MCF 10A (cell line): Measurements from ENCODE around the gene C6orf120. TPM values are rescaled to one million over a fixed set of nuclear protein-coding genes. Genes with fewer than 3 reads are reported as not detected.

Experiments used
- BruUV-seq: library from RNA; stranded (reverse); fragments of 400-500 nt; replicated peaks from 2 replicates; lab custom pipeline; 2021; lab: Mats Ljungman, UMichigan
- CTCF ChIA-PET: fragments of 300-600 bp; sonication (Branson Sonifier 250); formaldehyde crosslinking; extraction: SDS; loops from one replicate; lab custom pipeline; 2021; ENCODE audit warnings: antibody characterized with exemption, inconsistent platforms; lab: Yijun Ruan, JAX
- POLR2A ChIA-PET: fragments of 300-600, 350-650 bp; sonication (Branson Sonifier 250); formaldehyde crosslinking; extraction: SDS; loops from one replicate; lab custom pipeline; 2020; ENCODE audit warnings: antibody characterized with exemption, inconsistent platforms; lab: Yijun Ruan, JAX
- DNase-seq: peaks from one replicate; pipeline ENCODE4 v3.0.0-alpha.2; 2018; ENCODE audit not compliant: unreplicated experiment
- H3K27ac Mint-ChIP-seq: one replicate; pipeline ENCODE4 v1.8.0; 2022; ENCODE audit warnings: mild to moderate bottlenecking, low read depth, mixed read lengths; ENCODE audit not compliant: unreplicated experiment
- H3K27me3 Mint-ChIP-seq: one replicate; pipeline ENCODE4 v1.8.0; 2022; ENCODE audit warnings: mixed read lengths; ENCODE audit not compliant: insufficient read depth, unreplicated experiment
- H3K36me3 Mint-ChIP-seq: one replicate; pipeline ENCODE4 v1.8.0; 2022; ENCODE audit warnings: mild to moderate bottlenecking, moderate library complexity, mixed read lengths; ENCODE audit not compliant: insufficient read depth, unreplicated experiment
- H3K4me1 Mint-ChIP-seq: one replicate; pipeline ENCODE4 v1.8.0; 2022; ENCODE audit warnings: mixed read lengths; ENCODE audit not compliant: insufficient read depth, unreplicated experiment
- H3K4me3 Mint-ChIP-seq: one replicate; pipeline ENCODE4 v1.8.0; 2022; ENCODE audit warnings: mild to moderate bottlenecking, moderate library complexity, mixed read lengths; ENCODE audit not compliant: unreplicated experiment
- H3K9me3 Mint-ChIP-seq: one replicate; pipeline ENCODE4 v1.8.0; 2022; ENCODE audit warnings: mixed read lengths; ENCODE audit not compliant: unreplicated experiment
- intact Hi-C: fragments of 100-400 bp; cut with micrococcal nuclease; formaldehyde crosslinking; loops from 2 replicates; pipeline ENCODE4 v1.14.1; 2022
- total RNA-seq: library from RNA; stranded (reverse); gene quantifications from 2 replicates; pipeline ENCODE4 v1.2.3, GENCODE V29; 2022
- TF ChIP-seq, protein P1 (sequence below): fragments of 200-600 bp; IDR thresholded peaks from one replicate; pipeline ENCODE4 v1.8.0; 2022; ENCODE audit warnings: antibody characterized with exemption, mild to moderate bottlenecking; ENCODE audit not compliant: unreplicated experiment

The C6orf120 gene
- total RNA-seq, 1 experiment from 2014 or later = 25.3 TPM

DNA sequence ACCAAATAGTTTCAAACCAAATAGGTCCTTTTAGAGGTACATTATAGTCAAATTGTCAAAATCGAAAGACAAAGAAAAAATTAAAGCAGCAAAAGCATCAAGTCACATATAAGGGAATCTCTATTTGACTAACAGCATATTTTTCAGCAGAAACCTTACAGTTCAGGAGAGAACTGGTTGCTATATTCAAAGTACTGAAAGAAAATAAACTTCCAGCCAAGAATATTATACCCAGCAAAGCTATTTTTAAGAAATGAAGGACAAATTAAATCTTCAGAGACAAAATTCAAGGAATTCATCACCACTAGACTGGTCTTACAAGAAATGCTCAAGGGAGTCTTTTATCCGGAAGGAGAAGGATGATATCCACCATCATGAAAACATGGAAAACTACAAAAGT, 16.1 kb upstream of the C6orf120 start:
- H3K4me1 Mint-ChIP-seq = peaks cover 47% of the 10 kb centered on the region
- BruUV-seq = no TSS peak
- ChIA-PET CTCF (interaction anchor here (1.6 kb wide), 1 partner anchor 9 kb away, joined by 4 read pairs; no protein-coding TSS in a partner anchor), POLR2A (no interaction called here)
- no peak for DNase-seq
- TF ChIP-seq, protein P1, sequence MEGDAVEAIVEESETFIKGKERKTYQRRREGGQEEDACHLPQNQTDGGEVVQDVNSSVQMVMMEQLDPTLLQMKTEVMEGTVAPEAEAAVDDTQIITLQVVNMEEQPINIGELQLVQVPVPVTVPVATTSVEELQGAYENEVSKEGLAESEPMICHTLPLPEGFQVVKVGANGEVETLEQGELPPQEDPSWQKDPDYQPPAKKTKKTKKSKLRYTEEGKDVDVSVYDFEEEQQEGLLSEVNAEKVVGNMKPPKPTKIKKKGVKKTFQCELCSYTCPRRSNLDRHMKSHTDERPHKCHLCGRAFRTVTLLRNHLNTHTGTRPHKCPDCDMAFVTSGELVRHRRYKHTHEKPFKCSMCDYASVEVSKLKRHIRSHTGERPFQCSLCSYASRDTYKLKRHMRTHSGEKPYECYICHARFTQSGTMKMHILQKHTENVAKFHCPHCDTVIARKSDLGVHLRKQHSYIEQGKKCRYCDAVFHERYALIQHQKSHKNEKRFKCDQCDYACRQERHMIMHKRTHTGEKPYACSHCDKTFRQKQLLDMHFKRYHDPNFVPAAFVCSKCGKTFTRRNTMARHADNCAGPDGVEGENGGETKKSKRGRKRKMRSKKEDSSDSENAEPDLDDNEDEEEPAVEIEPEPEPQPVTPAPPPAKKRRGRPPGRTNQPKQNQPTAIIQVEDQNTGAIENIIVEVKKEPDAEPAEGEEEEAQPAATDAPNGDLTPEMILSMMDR = no peak
- H3K27me3 Mint-ChIP-seq = no peaks in the 10 kb centered on the region
- intact Hi-C loops = no loop called here
- peaks cover 20% of the 10 kb centered on the region for H3K9me3 Mint-ChIP-seq
- H3K4me3 Mint-ChIP-seq = no peak overlapping the region
- peaks cover 34% of the 10 kb centered on the region for H3K36me3 Mint-ChIP-seq
- no peak overlapping the region for H3K27ac Mint-ChIP-seq

DNA sequence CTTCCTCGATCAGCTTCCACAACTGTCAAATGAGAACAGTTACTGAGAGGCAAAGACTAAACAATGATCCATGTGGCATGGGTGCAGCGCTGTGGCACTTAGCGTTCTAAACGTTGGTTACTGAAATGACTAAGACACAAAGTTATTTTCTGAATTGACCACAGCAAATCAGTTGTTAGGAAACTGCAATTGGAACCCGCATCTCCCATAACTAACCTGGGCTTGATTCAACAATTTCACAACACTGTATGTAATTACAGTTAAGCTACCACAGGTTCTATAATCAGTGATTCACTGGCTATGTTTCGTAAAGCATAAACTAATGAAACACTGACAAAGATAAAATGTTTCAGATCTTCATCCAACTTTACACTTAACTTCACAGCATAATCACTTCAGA, 12.6 kb upstream of the C6orf120 start:
- peaks cover 21% of the 10 kb centered on the region for H3K36me3 Mint-ChIP-seq
- no peaks in the 10 kb centered on the region for H3K27me3 Mint-ChIP-seq
- H3K4me3 Mint-ChIP-seq = peak overlapping the region; percentile 68
- peak; percentile 95 for DNase-seq
- CTCF ChIA-PET = interaction anchor here (1.6 kb wide), 1 partner anchor 732 kb away, joined by 4 read pairs; no protein-coding TSS in a partner anchor
- TF ChIP-seq, protein P1 = no peak
- intact Hi-C loops = loop anchor here (1.0 kb wide), 1 partner anchor 13 kb away; the partner anchor contains the start of genes C6orf120 and WDR27
- peaks cover 27% of the 10 kb centered on the region for H3K9me3 Mint-ChIP-seq
- H3K27ac Mint-ChIP-seq = peak overlapping the region; percentile 87
- POLR2A ChIA-PET = interaction anchor here (0.9 to 6.4 kb wide), 13 partner anchors 12 to 865 kb away, joined by 3 to 145 read pairs (median 4); partner anchors contain the start of genes C6orf120, TBP and WDR27
- H3K4me1 Mint-ChIP-seq = peaks cover 51% of the 10 kb centered on the region
- no TSS peak for BruUV-seq

DNA sequence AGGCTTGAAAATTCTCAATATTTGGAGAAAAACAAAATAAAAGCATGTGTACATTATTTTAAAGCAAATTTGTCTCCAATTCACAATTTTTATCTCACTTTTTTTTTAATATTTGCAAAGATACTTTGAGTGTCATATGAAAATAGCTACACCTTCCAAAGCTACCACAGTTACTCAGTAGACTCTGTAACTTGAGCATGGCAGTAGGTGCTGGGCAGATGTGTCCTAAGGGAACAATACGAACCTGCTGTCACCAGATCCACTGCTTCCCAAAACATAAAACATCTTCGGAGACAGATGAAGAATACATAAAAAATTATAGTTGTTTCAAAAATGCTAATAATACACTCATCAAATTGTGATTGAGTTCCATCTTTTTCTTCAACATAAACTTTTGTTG, 10.7 kb upstream of the C6orf120 start:
- Mint-ChIP-seq H3K36me3 (peaks cover 8% of the 10 kb centered on the region), H3K4me1 (peaks cover 51% of the 10 kb centered on the region), H3K4me3 (no peak overlapping the region), H3K27ac (peak overlapping the region; percentile 91), H3K27me3 (no peaks in the 10 kb centered on the region), H3K9me3 (peaks cover 20% of the 10 kb centered on the region)
- TF ChIP-seq, protein P1 = no peak
- intact Hi-C loops = no loop called here
- no peak for DNase-seq
- no TSS peak for BruUV-seq
- CTCF ChIA-PET = interaction anchor here (1.1 kb wide), 1 partner anchor 20 kb away, joined by 5 read pairs; no protein-coding TSS in a partner anchor
- POLR2A ChIA-PET = interaction anchor here (2.2 to 6.4 kb wide), 2 partner anchors 10 to 32 kb away, joined by 8 to 145 read pairs; partner anchors contain the start of genes C6orf120 and WDR27

DNA sequence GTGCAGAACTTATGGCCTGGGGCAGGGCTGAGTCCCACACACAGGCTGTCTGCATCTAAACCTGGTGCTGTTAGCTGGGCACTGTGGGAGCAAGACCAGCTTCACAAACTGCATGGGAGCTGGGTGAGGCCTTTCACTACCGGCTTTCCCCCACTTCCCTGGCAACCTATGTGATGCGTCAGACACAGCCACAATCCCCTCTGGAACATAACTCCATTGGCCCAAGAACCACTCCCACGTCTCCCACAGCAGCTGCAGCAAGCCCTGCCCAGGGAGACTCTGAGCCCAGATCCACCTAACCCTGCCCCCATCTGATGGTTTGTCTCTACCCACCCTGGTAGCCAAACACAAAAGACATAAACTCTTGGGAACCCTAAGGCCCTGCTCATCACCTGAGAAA, 9.4 kb upstream of the C6orf120 start:
- Mint-ChIP-seq H3K27ac (peak overlapping the region; percentile 91), H3K27me3 (no peaks in the 10 kb centered on the region), H3K9me3 (peaks cover 14% of the 10 kb centered on the region), H3K36me3 (no peaks in the 10 kb centered on the region), H3K4me1 (peaks cover 51% of the 10 kb centered on the region), H3K4me3 (no peak overlapping the region)
- TF ChIP-seq, protein P1 = no peak
- intact Hi-C loops = no loop called here
- peak; percentile 80 for DNase-seq
- CTCF ChIA-PET = interaction anchor here (0.6 kb wide), 2 partner anchors 39 to 169 kb away, joined by 3 read pairs; no protein-coding TSS in a partner anchor
- POLR2A ChIA-PET = interaction anchor here (0.9 to 6.4 kb wide), 5 partner anchors 9 to 861 kb away, joined by 3 to 145 read pairs (median 7); partner anchors contain the start of genes C6orf120, PSMB1, TBP and WDR27
- no TSS peak for BruUV-seq
